Occipital lobe (tissue), 2 donors: ENCODE measurements around the gene ECT2L. TPM values are rescaled to one million over a fixed set of nuclear protein-coding genes. Genes with fewer than 3 reads are reported as not detected.
"Not testable (repeated sequence)": the region's sequence is repeated elsewhere in the genome, so short reads cannot be mapped to it uniquely, and the experiment has no call there.

Experiments
- DNase-seq: peaks from one replicate; lab custom pipeline; 2025; lab: John Stamatoyannopoulos, UW
- total RNA-seq: library from RNA; depleted of rRNA; stranded (reverse); fragments of >200 nt; gene quantifications from one replicate; pipeline ENCODE4 v1.2.3, GENCODE V29; 2014

ECT2L gene
- total RNA-seq, 1 donor from 2014 or later: 0.31 TPM

- no peak for DNase-seq
Measured at GRCh38 chr6:138926579-138926978, 130.7 kb downstream of the ECT2L start.

GRCh38 chr6:138931660-138932059 is 135.8 kb downstream of the ECT2L start:
- DNase-seq: no peak

DNA sequence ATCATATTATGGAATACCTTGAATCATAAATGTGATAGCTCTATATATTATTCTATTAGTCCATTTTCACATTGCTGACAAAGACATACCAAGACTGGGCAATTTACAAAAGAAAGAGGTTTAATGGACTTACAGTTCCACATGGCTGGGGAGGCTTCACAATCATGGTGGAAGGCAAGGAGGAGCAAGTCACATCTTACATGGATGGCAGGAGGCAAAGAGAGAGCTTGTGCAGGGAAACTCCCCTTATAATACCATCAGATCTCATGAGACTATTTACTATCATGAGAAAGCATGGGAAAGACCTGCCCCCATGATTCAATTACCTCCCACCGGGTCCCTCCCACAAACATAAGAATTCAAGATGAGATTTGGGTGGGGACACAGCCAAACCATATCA is 141.0 kb downstream of the ECT2L start:
- DNase-seq: not testable (repeated sequence)

GRCh38 chr6:138943089-138943625 is 147.3 kb downstream of the ECT2L start:
- DNase-seq: no peak

- DNase-seq: no peak
Measured at GRCh38 chr6:138944412-138944811, 148.5 kb downstream of the ECT2L start.

DNA sequence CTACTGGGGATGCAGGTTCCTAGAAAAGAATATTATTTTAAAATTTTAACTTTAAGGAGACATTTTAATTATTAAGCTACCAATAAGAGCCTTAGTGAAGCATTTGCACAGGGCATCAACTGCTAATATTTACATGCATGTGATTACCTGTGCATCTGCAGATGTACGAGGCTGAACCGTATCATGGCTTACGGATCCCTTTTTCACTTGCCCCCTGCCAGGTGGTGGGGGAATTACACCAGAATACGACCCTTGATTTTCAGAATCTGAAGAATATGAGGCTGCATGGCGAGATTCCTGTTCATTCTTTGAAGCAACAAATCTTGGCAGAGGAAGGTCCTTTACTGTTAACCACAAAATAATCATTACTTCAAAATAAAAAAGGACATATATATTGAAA is 149.5 kb downstream of the ECT2L start:
- no peak for DNase-seq

- DNase-seq: no peak
Measured at GRCh38 chr6:138948004-138948403, 152.1 kb downstream of the ECT2L start.

DNA sequence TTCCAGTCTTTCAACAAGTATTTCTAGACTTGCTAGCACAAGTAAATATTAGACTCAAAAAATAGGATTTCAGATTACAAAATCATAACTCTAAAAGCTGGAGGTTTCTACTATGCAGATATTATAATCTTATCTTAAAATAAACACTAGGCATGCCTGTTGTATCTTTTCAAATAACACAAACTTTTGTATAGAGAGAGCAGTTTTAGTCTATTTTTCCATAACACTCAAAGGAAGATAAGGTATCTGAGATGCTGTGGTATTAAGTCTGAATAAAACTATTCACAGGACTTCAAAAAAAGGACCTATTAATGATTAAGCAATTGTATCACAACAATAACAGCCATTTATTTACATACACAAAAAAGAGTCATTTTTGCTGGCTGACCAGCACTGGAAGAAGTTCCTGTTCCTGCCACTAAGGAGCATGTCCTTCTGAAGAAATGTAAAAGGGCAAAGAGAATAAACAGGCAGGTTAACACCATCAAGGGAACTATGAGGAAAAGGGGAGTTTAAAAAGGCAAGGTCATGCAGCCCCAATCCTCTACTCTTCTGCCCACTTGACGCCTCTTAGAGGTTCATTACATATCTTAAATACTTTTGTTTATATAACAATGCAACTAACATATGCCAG is 152.8 kb downstream of the ECT2L start:
- no peak for DNase-seq

DNA sequence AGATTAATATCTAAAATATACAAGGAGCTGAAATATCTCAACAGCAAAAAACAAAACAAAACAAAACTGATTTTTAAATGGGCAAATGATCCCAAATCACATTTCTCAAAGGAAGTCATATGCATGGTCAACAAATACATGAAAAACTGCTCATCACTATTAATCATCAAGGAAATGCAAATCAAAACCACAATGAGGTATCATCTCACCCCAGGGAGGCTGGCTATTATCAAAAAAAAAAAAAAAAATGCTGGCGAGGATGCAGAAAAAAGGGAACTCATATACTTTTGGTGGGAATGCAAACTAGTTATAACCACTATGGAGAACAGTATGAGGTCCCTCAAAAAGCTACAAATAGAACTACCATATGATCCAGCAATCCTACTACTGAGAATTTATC is 157.6 kb downstream of the ECT2L start:
- DNase-seq: no peak

Other genes with a start within 250 kb of the ECT2L start
- 10.3 TPM for gene CCDC28A, start 22.3 kb upstream of the ECT2L start, total RNA-seq
- gene REPS1, start 192.2 kb downstream of the ECT2L start, total RNA-seq: 146 TPM
- gene ABRACL, start 232.7 kb downstream of the ECT2L start, total RNA-seq: 57.1 TPM